Mesenchymal stem cell (in vitro differentiated cells and primary cell): Measurements from ENCODE around the gene POLN.

Source experiments
- DNase-seq: peaks from one replicate; pipeline ENCODE4 v3.0.0-alpha.2; 2013
- H2AFZ ChIP-seq: one replicate; pipeline ENCODE4 v1.6.1; 2013; ENCODE audit warnings: low read depth, mild to moderate bottlenecking, control low read depth, inconsistent platforms, low read length, moderate library complexity
- H2AK5ac ChIP-seq: 2 replicates; pipeline ENCODE4 v1.6.1; 2013; ENCODE audit warnings: low read length, moderate library complexity, mild to moderate bottlenecking, inconsistent platforms; ENCODE audit not compliant: severe bottlenecking
- H2BK120ac ChIP-seq: one replicate; pipeline ENCODE4 v1.6.1; 2013; ENCODE audit warnings: low read depth, mild to moderate bottlenecking, inconsistent platforms, low read length, moderate library complexity
- H2BK12ac ChIP-seq, 2 experiments: one replicate each; pipeline ENCODE4 v1.6.1; 2013; ENCODE audit warnings: inconsistent platforms in 2 of 2, low read length in 2 of 2, mild to moderate bottlenecking in 2 of 2, moderate library complexity in 2 of 2, control low read depth in 1 of 2
- H2BK15ac ChIP-seq: one replicate; pipeline ENCODE4 v1.6.1; 2013; ENCODE audit warnings: mild to moderate bottlenecking, low read depth, inconsistent platforms; ENCODE audit not compliant: poor library complexity, severe bottlenecking
- H2BK5ac ChIP-seq: 2 replicates; pipeline ENCODE4 v1.6.1; 2013; ENCODE audit warnings: low read depth, mild to moderate bottlenecking, low read length, control low read depth, inconsistent platforms; ENCODE audit not compliant: poor library complexity, severe bottlenecking
- H3K14ac ChIP-seq, 2 experiments: one replicate each; pipeline ENCODE4 v1.6.1; 2013; ENCODE audit warnings: inconsistent platforms in 2 of 2, low read length in 2 of 2, control low read depth in 1 of 2, mild to moderate bottlenecking in 1 of 2, moderate library complexity in 1 of 2
- H3K18ac ChIP-seq, 2 experiments: one replicate each; pipeline ENCODE4 v1.6.1; 2013; ENCODE audit warnings: inconsistent platforms in 2 of 2, low read length in 2 of 2, control low read depth in 1 of 2, low read depth in 1 of 2, mild to moderate bottlenecking in 1 of 2
- H3K23ac ChIP-seq, 2 experiments: one replicate each; pipeline ENCODE4 v1.6.1; 2013; ENCODE audit warnings: inconsistent platforms in 2 of 2, low read length in 2 of 2, mild to moderate bottlenecking in 2 of 2, moderate library complexity in 2 of 2, control low read depth in 1 of 2
- H3K27ac ChIP-seq: 2 replicates; pipeline ENCODE4 v1.5.1; 2013; ENCODE audit warnings: mild to moderate bottlenecking, moderate library complexity, low read length, control low read depth, inconsistent platforms; ENCODE audit not compliant: poor library complexity, severe bottlenecking
- H3K27me3 ChIP-seq, 2 experiments: 2 replicates each; pipeline versions ENCODE4 v1.6.1 to v1.7.0; 2013; ENCODE audit warnings: low read length in 2 of 2, mild to moderate bottlenecking in 2 of 2, moderate library complexity in 2 of 2, control low read depth in 1 of 2, inconsistent platforms in 1 of 2; ENCODE audit not compliant: control insufficient read depth in 1 of 2, insufficient read depth in 1 of 2
- H3K36me3 ChIP-seq, 2 experiments: 2 replicates each; pipeline versions ENCODE4 v1.6.1 to v1.7.0; 2013; ENCODE audit warnings: low read length in 2 of 2, control low read depth in 1 of 2, inconsistent platforms in 1 of 2, low read depth in 1 of 2, mild to moderate bottlenecking in 1 of 2; ENCODE audit not compliant: insufficient read depth in 2 of 2, control insufficient read depth in 1 of 2
- H3K4ac ChIP-seq, 2 experiments: one replicate each; pipeline ENCODE4 v1.6.1; 2013; ENCODE audit warnings: inconsistent platforms in 2 of 2, low read length in 2 of 2, mild to moderate bottlenecking in 2 of 2, moderate library complexity in 2 of 2, control low read depth in 1 of 2, low read depth in 1 of 2
- H3K4me1 ChIP-seq: 2 replicates; pipeline ENCODE4 v1.6.1; 2013; ENCODE audit warnings: low read depth, low read length, control low read depth; ENCODE audit not compliant: control insufficient read depth, insufficient read depth
- H3K4me2 ChIP-seq: 2 replicates; pipeline ENCODE4 v1.6.1; 2013; ENCODE audit warnings: low read length, mild to moderate bottlenecking, inconsistent platforms; ENCODE audit not compliant: poor library complexity, severe bottlenecking
- H3K4me3 ChIP-seq, 2 experiments: 2 replicates each; pipeline versions ENCODE4 v1.5.1 to v1.7.0; 2013; ENCODE audit warnings: low read length in 2 of 2, mild to moderate bottlenecking in 2 of 2, control low read depth in 1 of 2, low read depth in 1 of 2; ENCODE audit not compliant: insufficient read depth in 1 of 2
- H3K79me1 ChIP-seq: replicated peaks from 2 replicates; pipeline ENCODE4 v1.6.1; 2013; ENCODE audit warnings: mild to moderate bottlenecking, control low read depth, low read length, inconsistent platforms; ENCODE audit not compliant: poor library complexity, severe bottlenecking
- H3K9ac ChIP-seq: 2 replicates; pipeline ENCODE4 v1.7.0; 2013; ENCODE audit warnings: mild to moderate bottlenecking, low read length, moderate library complexity
- H3K9me3 ChIP-seq: 2 replicates; pipeline ENCODE4 v1.7.0; 2013; ENCODE audit warnings: mild to moderate bottlenecking, low read length; ENCODE audit not compliant: control insufficient read depth
- H4K8ac ChIP-seq: one replicate; pipeline ENCODE4 v1.6.1; 2013; ENCODE audit warnings: inconsistent platforms, mild to moderate bottlenecking, low read length, moderate library complexity
- H4K91ac ChIP-seq: one replicate; pipeline ENCODE4 v1.6.1; 2013; ENCODE audit warnings: mild to moderate bottlenecking, low read length, inconsistent platforms
- WGBS: methylation state at CpG from one replicate; pipeline ENCODE4 v1.1.7; 2013; ENCODE audit warnings: mixed read lengths; 5-methylcytosine and 5-hydroxymethylcytosine counted together

The POLN gene

DNA sequence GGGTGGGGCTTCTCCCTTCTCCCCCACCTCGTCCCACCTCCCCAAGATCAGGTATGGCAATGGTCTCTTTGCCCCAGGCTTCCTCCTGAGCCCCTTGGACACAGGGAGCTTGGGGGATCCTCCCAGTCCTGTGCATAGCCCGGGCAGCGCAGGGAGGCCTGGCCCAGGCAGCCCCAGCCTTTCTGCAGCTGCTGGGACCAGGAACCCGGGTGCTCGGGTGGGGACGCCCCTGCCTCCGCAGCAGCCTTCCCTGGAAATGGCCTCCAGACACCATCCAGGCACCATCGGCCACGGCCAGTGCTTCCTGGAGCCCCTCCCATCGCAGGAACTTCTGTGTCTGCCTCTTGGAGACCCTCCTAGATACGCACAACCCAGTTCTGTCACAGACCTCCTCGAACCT is 25.9 kb upstream of the POLN start:
- H2BK120ac ChIP-seq = no peak overlapping the region
- no peak overlapping the region for H3K27ac ChIP-seq
- H3K23ac ChIP-seq = no peak overlapping the region
- peaks cover 29% of the 10 kb centered on the region for H3K4me1 ChIP-seq
- no peak overlapping the region for H2AK5ac ChIP-seq
- no peak overlapping the region for H3K9ac ChIP-seq
- WGBS = 79% methylated on average over 11 of the region's 12 CpGs
- H4K91ac ChIP-seq = no peak overlapping the region
- H3K36me3 ChIP-seq = peaks cover 0 to 56% of the 10 kb centered on the region in 2 experiments
- no peak overlapping the region for H2AFZ ChIP-seq
- no peak overlapping the region for H3K4me3 ChIP-seq
- no peak overlapping the region for H2BK5ac ChIP-seq
- no peak overlapping the region for H2BK15ac ChIP-seq
- no peak overlapping the region for H3K18ac ChIP-seq
- H3K9me3 ChIP-seq = no peaks in the 10 kb centered on the region
- H3K4me2 ChIP-seq = no peak overlapping the region
- DNase-seq = no peak
- H4K8ac ChIP-seq = no peak overlapping the region
- H3K4ac ChIP-seq = no peak overlapping the region
- no peak overlapping the region for H3K14ac ChIP-seq
- no peak overlapping the region for H2BK12ac ChIP-seq
- H3K27me3 ChIP-seq = no peaks in the 10 kb centered on the region
- peaks cover 2% of the 10 kb centered on the region for H3K79me1 ChIP-seq

GRCh38 chr4:2267320-2267811 is 25.4 kb upstream of the POLN start:
- no peak overlapping the region for H3K4me2 ChIP-seq
- H3K4ac ChIP-seq = peak overlapping the region in 1 of 2 experiments; percentile 25
- H2BK120ac ChIP-seq = no peak overlapping the region
- H2BK15ac ChIP-seq = no peak overlapping the region
- H4K8ac ChIP-seq = no peak overlapping the region
- H3K27me3 ChIP-seq = no peaks in the 10 kb centered on the region
- no peak overlapping the region for H2AK5ac ChIP-seq
- no peak overlapping the region for H2BK5ac ChIP-seq
- H3K14ac ChIP-seq = no peak overlapping the region
- H3K23ac ChIP-seq = no peak overlapping the region
- no peak overlapping the region for H2AFZ ChIP-seq
- H3K9me3 ChIP-seq = no peaks in the 10 kb centered on the region
- H3K36me3 ChIP-seq = peaks cover 0 to 51% of the 10 kb centered on the region in 2 experiments
- no peak for DNase-seq
- H4K91ac ChIP-seq = no peak overlapping the region
- no peak overlapping the region for H2BK12ac ChIP-seq
- no peak overlapping the region for H3K18ac ChIP-seq
- WGBS = 83% methylated on average over 17 of the region's 18 CpGs
- H3K4me1 ChIP-seq = peaks cover 33% of the 10 kb centered on the region
- H3K4me3 ChIP-seq = no peak overlapping the region
- no peak overlapping the region for H3K9ac ChIP-seq
- peaks cover 2% of the 10 kb centered on the region for H3K79me1 ChIP-seq
- no peak overlapping the region for H3K27ac ChIP-seq

GRCh38 chr4:2266821-2267220 is 24.9 kb upstream of the POLN start:
- H3K79me1 ChIP-seq = peaks cover 2% of the 10 kb centered on the region
- H3K4ac ChIP-seq = peak overlapping the region in 1 of 2 experiments; percentile 25
- H2BK15ac ChIP-seq = no peak overlapping the region
- no peak overlapping the region for H3K4me3 ChIP-seq
- 87% methylated on average over 5 of the region's 5 CpGs for WGBS
- no peak overlapping the region for H3K23ac ChIP-seq
- no peaks in the 10 kb centered on the region for H3K9me3 ChIP-seq
- H3K4me1 ChIP-seq = peaks cover 33% of the 10 kb centered on the region
- H4K8ac ChIP-seq = no peak overlapping the region
- H2AFZ ChIP-seq = no peak overlapping the region
- no peaks in the 10 kb centered on the region for H3K27me3 ChIP-seq
- no peak overlapping the region for H2AK5ac ChIP-seq
- peaks cover 0 to 46% of the 10 kb centered on the region in 2 experiments for H3K36me3 ChIP-seq
- no peak overlapping the region for H3K18ac ChIP-seq
- no peak overlapping the region for H2BK120ac ChIP-seq
- peak overlapping the region; percentile 58 for H3K9ac ChIP-seq
- DNase-seq = no peak
- H2BK12ac ChIP-seq = no peak overlapping the region
- H4K91ac ChIP-seq = no peak overlapping the region
- H3K27ac ChIP-seq = no peak overlapping the region
- no peak overlapping the region for H3K4me2 ChIP-seq
- peak overlapping the region in 1 of 2 experiments; percentile 39 for H3K14ac ChIP-seq
- H2BK5ac ChIP-seq = no peak overlapping the region

- H3K27ac ChIP-seq = no peak overlapping the region
- H3K4me1 ChIP-seq = peaks cover 33% of the 10 kb centered on the region
- H3K27me3 ChIP-seq = no peaks in the 10 kb centered on the region
- H2AFZ ChIP-seq = no peak overlapping the region
- no peak overlapping the region for H4K8ac ChIP-seq
- H3K14ac ChIP-seq = no peak overlapping the region
- no peak overlapping the region for H2AK5ac ChIP-seq
- H3K36me3 ChIP-seq = peaks cover 0 to 39% of the 10 kb centered on the region in 2 experiments
- H3K9ac ChIP-seq = peak overlapping the region; percentile 58
- no peaks in the 10 kb centered on the region for H3K9me3 ChIP-seq
- no peak overlapping the region for H3K23ac ChIP-seq
- no peak overlapping the region for H2BK5ac ChIP-seq
- no peak overlapping the region for H3K4ac ChIP-seq
- H3K18ac ChIP-seq = peak overlapping the region in 1 of 2 experiments; percentile 7
- H3K4me3 ChIP-seq = no peak overlapping the region
- no peak for DNase-seq
- H4K91ac ChIP-seq = no peak overlapping the region
- WGBS = 60% methylated on average over 4 of the region's 8 CpGs
- peak overlapping the region; percentile 6 for H2BK15ac ChIP-seq
- no peak overlapping the region for H2BK120ac ChIP-seq
- H2BK12ac ChIP-seq = no peak overlapping the region
- H3K4me2 ChIP-seq = no peak overlapping the region
- peaks cover 2% of the 10 kb centered on the region for H3K79me1 ChIP-seq
Measured at GRCh38 chr4:2266181-2266580, 24.3 kb upstream of the POLN start.
